ENCODE data around the gene OR2G2. TPM values are rescaled to one million over a fixed set of nuclear protein-coding genes. Genes with fewer than 3 reads are reported as not detected.

The OR2G2 gene, protein sequence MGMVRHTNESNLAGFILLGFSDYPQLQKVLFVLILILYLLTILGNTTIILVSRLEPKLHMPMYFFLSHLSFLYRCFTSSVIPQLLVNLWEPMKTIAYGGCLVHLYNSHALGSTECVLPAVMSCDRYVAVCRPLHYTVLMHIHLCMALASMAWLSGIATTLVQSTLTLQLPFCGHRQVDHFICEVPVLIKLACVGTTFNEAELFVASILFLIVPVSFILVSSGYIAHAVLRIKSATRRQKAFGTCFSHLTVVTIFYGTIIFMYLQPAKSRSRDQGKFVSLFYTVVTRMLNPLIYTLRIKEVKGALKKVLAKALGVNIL
- total RNA-seq (not detected), polyA plus RNA-seq (not detected)
- long read RNA-seq, donor 1 = 0 reads
- long read RNA-seq, donor 2 = 0 reads
- long read RNA-seq, donor 3 = 0 reads

DNA sequence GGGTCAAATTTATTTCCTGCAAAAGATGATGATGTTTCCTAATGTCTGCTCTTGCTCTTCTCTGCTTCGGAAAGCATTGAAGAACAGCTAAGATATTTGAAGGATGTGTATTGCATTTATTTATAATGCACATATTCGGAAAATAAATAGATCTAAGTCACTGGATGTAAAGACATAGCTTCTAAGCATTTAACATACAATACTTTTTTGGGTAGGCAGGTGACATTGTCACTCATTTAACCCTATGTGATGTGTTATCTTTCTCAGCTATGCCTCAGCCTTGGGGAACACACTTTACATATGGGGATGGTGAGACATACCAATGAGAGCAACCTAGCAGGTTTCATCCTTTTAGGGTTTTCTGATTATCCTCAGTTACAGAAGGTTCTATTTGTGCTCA lies at the start of gene OR2G2:
OR2G2 (plus strand) TSS at position 301 of the 400 bp plus-strand sequence; CDS start at position 301, 0 bp downstream.
- Histone ChIP-seq H3K4me1 (no peaks in the 10 kb centered on the region), H3K27ac (no peak within 1 kb of the TSS), H3K27me3 (no peaks in the 10 kb centered on the region), H3K4me3 (no peak within 1 kb of the TSS), H3K9me3 (peaks cover 0 to 8% (median 0%) of the 10 kb centered on the region in 12 donors), H3K36me3 (no peaks in the 10 kb centered on the region)
- TF ChIP-seq, protein P1, sequence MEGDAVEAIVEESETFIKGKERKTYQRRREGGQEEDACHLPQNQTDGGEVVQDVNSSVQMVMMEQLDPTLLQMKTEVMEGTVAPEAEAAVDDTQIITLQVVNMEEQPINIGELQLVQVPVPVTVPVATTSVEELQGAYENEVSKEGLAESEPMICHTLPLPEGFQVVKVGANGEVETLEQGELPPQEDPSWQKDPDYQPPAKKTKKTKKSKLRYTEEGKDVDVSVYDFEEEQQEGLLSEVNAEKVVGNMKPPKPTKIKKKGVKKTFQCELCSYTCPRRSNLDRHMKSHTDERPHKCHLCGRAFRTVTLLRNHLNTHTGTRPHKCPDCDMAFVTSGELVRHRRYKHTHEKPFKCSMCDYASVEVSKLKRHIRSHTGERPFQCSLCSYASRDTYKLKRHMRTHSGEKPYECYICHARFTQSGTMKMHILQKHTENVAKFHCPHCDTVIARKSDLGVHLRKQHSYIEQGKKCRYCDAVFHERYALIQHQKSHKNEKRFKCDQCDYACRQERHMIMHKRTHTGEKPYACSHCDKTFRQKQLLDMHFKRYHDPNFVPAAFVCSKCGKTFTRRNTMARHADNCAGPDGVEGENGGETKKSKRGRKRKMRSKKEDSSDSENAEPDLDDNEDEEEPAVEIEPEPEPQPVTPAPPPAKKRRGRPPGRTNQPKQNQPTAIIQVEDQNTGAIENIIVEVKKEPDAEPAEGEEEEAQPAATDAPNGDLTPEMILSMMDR (IDR thresholded peaks at IDR 0.05) = no peak
- TF ChIP-seq POLR2A (IDR thresholded peaks at IDR 0.05) = no peak
- intact Hi-C loops (cut with DNase I) = no loop called here
- DNase-seq (no peak), ATAC-seq (no peak)
- 81 to 89% (median 84%) methylated on average over 2 of the region's 2 CpGs for WGBS, 4 donors

DNA sequence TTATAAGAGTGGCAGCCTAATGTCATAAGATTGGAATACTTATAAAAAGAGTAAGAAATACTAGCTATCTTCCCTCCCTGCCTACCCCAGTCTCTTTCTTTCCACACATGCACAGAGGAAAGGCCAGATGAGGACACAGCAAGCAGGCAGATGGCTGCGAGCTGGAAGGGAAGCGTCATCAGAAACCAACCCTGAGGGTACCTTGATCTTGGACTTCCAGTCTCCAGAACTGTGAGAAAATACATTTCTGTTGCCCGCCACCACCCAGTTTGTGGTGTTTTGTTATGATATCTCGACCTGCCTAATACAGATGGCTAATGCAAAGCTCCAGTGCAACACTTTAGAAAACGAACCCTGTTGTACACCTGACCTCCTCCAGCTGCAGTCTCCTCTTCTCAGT lies 49.6 kb upstream of the OR2G2 start:
- DNase-seq (no peak), ATAC-seq (no peak)
- peaks cover 0 to 6% (median 0%) of the 10 kb centered on the region in 9 donors for H3K27me3 ChIP-seq
- H3K27ac ChIP-seq = no peak overlapping the region
- TF ChIP-seq, protein P1 (IDR thresholded peaks at IDR 0.05) = no peak
- no peak for TF ChIP-seq POLR2A (IDR thresholded peaks at IDR 0.05)
- WGBS, 4 donors = 63 to 77% (median 71%) methylated on average over 5 of the region's 5 CpGs
- intact Hi-C loops (cut with DNase I) = loop anchor here in 1 of 10 donors (1.0 kb wide), 1 partner anchor 14 kb away; no protein-coding TSS in a partner anchor
- no peaks in the 10 kb centered on the region for H3K4me1 ChIP-seq
- H3K9me3 ChIP-seq = peaks cover 0 to 7% (median 0%) of the 10 kb centered on the region in 12 donors
- no peaks in the 10 kb centered on the region for H3K36me3 ChIP-seq
- H3K4me3 ChIP-seq = no peak overlapping the region

DNA sequence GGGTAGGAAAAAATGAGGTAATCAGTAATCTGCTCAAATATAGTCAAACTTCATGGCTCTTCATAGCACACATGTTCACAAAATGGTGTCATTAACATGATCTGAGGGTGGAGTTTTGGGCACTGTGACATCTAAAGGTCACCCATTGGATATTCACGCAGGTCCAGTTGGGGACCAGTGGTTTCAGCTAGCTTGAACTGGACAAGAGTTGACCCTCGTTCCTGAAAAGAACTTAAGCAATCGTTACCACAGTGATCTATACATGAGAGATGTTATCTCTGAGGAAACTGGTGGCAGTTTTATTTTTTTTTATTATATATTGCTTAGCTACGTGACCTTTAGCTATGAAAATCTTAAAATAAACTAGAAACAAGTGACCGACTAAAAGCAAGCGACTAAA lies 48.9 kb upstream of the OR2G2 start:
- intact Hi-C loops (cut with DNase I) = no loop called here
- TF ChIP-seq POLR2A (IDR thresholded peaks at IDR 0.05) = no peak
- TF ChIP-seq, protein P1 (IDR thresholded peaks at IDR 0.05) = no peak
- Histone ChIP-seq H3K27ac (no peak overlapping the region), H3K9me3 (peaks cover 0 to 7% (median 0%) of the 10 kb centered on the region in 12 donors), H3K36me3 (no peaks in the 10 kb centered on the region), H3K4me3 (no peak overlapping the region), H3K27me3 (peaks cover 0 to 6% (median 0%) of the 10 kb centered on the region in 9 donors), H3K4me1 (no peaks in the 10 kb centered on the region)
- no peak for ATAC-seq
- DNase-seq = no peak
- WGBS, 4 donors = 79 to 84% (median 81%) methylated on average over 6 of the region's 6 CpGs

DNA sequence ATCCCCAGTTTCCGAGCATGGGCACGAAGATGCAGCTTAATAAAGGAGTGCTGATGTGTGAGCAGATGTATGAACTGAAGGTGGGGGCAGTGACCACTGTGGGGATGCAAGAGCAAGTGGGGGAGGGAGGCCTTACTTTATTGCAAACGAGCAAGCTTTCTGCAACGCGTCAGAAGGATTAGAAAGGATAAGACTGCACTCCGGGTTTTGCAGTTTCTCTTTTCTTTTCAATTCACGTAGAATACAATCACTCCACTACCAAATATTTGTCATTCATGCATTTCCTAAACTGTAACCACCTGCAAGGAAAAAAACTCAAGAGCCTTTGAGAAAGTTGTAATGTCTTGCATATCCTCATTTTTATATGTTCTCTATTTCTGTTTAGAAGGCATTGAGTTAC lies 47.6 kb upstream of the OR2G2 start:
- ATAC-seq (no peak), DNase-seq (no peak)
- H3K36me3 ChIP-seq = no peaks in the 10 kb centered on the region
- no peak overlapping the region for H3K27ac ChIP-seq
- peaks cover 0 to 4% (median 0%) of the 10 kb centered on the region in 9 donors for H3K27me3 ChIP-seq
- 28 to 40% (median 37%) methylated on average over 7 of the region's 7 CpGs for WGBS, 4 donors
- no peak overlapping the region for H3K4me3 ChIP-seq
- TF ChIP-seq, protein P1 (IDR thresholded peaks at IDR 0.05) = no peak
- no peak for TF ChIP-seq POLR2A (IDR thresholded peaks at IDR 0.05)
- H3K9me3 ChIP-seq = peaks cover 0 to 7% (median 0%) of the 10 kb centered on the region in 12 donors
- intact Hi-C loops (cut with DNase I) = no loop called here
- H3K4me1 ChIP-seq = no peaks in the 10 kb centered on the region
